Measurements from ENCODE around the gene SPN.

DNA sequence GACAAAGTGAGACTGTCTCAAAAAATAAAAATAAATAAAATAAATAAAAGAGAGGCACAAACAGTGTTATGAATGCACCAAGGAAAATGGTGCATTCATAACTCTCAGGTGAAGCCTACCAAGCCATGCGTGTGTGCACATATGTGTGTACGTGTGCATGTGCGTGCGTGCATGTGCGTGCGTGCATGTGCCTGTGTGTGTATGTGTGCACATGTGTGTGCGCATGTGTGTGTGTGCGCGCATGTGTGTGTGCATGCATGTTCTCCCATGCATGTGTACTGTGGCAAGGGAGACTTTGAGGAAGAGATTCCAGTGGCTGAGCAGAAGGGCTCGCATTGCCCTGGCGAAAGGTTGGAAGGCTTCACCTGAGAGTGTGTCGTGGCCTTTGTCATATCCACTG is 4.7 kb downstream of the SPN start:
- TF ChIP-seq, protein P1, sequence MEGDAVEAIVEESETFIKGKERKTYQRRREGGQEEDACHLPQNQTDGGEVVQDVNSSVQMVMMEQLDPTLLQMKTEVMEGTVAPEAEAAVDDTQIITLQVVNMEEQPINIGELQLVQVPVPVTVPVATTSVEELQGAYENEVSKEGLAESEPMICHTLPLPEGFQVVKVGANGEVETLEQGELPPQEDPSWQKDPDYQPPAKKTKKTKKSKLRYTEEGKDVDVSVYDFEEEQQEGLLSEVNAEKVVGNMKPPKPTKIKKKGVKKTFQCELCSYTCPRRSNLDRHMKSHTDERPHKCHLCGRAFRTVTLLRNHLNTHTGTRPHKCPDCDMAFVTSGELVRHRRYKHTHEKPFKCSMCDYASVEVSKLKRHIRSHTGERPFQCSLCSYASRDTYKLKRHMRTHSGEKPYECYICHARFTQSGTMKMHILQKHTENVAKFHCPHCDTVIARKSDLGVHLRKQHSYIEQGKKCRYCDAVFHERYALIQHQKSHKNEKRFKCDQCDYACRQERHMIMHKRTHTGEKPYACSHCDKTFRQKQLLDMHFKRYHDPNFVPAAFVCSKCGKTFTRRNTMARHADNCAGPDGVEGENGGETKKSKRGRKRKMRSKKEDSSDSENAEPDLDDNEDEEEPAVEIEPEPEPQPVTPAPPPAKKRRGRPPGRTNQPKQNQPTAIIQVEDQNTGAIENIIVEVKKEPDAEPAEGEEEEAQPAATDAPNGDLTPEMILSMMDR (IDR thresholded peaks at IDR 0.05) = no peak
- no peak for TF ChIP-seq POLR2A (IDR thresholded peaks at IDR 0.05)

Measured in vagina (tissue), 2 donors.